ENCODE results near the gene CNRIP1. TPM values are rescaled to one million over a fixed set of nuclear protein-coding genes. Genes with fewer than 3 reads are reported as not detected.

CNRIP1 gene
- total RNA-seq, 1 experiment from 2014 or later, result 31.6 TPM

DNA sequence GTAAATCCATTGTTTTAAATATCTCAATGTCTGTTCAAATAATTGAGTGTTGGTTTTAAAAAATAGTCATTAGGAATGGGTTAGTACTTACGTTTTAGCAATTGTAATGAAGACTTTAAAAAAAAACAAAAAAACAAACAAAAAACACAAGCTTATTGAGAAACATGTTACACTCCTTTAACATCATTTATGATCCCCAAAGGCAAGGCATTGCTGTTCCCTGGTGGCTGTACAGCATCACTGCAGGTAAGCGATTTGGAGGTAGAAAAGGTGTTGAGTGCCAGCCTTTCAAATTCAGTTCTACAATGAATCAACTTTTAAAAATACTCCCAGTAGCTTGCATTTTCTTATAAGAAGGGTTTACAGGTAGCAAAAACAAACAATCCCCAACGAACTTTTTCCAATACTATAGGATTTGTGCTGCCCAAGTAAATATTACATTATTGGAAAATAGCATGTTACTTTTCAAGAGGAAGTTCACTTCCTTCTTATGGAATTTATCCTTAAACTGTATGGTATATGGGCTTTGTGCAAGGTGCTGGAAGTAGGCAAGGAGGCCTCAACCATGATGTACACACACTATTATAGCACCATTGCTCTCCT, 27.5 kb downstream of the CNRIP1 start:
- no peak for DNase-seq (ENCODE audit: low read depth)

DNA sequence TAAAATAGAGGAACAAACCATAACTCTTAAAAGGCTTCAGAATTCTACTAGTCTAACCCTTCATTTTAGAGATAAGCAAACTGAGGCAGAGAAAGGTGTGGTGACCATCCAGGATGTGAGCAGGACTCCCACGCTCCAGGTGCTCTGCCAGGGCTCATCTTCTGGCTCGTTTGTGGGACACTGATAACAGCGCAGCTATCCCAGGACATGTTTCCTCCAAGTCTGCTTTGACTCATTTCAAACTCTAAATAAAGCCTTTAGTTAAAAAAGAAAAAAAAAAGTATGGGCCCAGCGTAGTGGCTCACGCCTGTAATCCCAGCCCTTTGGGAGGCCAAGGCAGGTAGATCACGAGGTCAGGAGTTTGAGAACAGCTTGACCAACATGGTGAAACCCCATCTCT, 28.4 kb downstream of the CNRIP1 start:
- no peak for DNase-seq (ENCODE audit: low read depth)

DNA sequence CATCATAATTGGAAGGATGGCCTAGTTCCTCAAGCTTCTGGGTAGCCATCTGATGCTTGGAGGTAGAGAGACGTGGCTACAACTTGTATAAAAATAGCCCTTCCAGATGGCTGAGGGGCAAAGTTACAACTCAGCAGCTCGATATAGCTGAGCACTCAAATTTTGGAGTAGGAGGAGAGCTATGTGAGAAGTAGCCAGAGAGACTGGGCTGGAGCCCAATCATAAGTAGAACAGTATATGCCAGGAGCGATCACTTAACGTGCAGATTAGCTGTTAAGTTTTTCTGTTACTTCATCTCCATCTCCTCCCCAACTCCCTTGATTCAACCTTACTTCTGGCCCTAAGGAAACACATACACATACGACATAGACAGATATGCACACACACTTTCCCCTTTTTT, 28.8 kb downstream of the CNRIP1 start:
- no peak for DNase-seq (ENCODE audit: low read depth)

DNA sequence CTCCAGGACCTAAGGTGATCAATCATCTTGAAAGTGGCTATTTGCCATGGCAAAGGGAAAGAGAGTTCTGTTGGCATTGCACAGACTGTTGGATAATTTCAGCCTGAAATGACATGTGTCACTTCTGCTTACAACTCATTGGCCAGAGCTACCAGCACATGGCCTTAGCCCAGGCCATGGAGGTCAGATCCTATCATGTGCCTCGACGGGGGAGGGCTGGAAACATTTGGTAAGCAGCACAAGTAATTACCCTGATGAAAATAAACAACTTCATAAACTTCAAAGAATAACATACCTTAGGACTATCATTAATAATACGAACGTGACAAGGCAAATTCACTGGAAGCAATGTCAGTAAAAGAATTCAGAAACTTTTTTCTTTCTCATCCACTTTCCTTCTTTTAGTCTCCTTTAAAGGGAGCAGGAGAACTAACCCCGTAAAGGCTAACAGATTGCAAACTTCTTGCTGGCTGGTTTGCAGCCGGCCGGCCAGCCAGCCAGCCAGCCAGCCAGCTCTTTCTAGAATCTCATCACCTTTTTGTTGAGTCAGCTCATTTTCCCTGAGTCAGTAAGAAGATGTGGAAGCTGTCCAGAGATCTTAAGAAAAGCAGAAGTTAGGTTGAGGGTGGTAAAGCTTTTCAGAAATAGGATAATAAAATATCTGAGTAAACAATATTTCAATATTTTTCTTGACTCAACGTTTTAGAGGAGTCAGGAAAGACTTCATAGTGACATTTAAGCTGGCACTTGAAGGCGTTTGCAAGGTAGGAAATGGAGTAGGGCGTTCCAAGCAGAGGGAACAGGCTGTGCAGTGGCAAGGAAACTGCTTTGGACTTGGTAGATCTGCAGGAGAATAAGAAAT, 31.9 kb downstream of the CNRIP1 start:
- peak; percentile 21 for DNase-seq (ENCODE audit: low read depth)

DNA sequence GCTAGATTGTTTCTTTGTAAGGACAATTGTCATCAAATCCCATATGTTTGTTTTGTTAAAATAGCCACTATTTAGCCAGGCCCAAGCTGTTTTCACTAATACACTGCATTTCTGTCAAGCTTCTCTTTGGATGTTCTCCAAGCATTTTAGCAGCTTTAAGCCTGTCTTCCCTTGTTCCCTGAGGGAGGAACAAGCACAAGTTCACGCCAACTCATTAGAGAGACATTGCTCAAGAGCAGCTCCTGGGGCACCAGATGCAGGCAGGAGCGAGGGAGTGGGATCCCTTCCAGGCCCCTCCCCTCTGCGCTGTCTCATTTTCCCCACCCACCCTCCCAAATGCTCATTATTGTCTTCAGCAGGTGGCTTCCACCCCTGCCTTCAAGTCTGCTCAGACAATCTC, 34.9 kb downstream of the CNRIP1 start:
- DNase-seq (ENCODE audit: low read depth), result peak; percentile 65

DNA sequence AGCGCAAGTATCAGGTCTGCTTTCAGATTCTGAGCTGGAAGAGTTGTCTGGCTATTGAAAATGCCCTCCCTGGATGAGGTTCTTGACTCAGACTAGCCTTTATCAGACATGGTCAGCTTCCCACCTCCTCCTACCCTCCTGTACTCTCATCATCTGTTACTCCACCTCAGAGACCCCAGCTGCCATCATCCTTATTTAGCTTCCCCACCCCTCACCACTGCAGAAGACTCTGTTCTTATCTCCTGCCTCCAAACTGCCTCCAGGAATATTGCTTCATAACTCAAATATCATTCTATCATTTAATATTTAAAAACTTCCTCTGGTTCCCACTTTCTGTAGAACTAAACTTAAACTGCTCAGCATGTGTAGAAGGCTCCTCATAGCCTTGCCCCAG, 36.3 kb downstream of the CNRIP1 start:
- no peak for DNase-seq (ENCODE audit: low read depth)

DNA sequence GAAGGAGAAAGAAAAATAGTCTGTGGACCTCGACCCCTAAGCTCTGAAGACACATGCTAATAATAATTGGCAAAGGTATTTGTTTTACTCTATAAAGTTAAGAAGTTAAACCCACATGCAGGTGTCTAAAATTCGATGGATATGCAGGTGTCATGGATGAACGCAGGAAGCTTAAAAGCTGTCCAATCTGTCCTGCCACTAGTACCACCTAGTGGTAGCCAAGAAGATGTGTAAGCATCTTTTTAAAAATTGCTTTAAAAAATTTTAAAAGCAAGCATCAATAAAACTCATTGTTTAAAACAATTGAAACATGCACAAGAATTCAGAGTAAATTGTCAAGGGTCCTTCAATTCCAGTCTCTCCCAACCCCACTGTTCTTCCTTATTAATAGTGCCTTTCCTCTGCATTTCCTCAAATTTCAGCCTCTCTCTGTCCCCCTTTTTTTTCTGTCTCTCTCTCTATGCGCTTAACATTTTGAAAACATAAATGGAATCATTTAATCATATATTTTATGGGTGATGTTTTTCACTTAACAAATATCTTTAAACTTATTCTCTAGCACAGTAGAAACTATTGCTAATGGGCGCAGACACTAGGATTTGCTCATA, 36.8 kb downstream of the CNRIP1 start:
- DNase-seq (ENCODE audit: low read depth), result peak; percentile 31

DNA sequence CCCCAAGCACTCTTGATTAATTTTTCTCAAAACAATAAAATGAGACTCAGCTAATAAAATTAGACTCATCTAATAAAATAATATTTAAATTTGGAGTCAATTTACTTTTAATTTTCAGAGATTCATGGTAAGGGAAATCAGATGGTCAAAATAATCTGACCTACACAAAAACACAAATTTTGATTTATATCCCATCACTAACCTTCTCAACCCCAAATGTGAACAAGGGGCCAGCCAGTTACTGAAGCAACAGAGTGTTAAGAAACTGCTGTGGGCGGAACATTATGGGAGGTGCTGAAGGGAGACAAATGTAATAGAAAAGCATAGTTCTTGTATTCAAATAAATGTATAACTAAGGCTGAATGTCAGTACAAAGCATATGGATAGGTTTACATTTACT, 39.0 kb downstream of the CNRIP1 start:
- DNase-seq (ENCODE audit: low read depth), result no peak

DNA sequence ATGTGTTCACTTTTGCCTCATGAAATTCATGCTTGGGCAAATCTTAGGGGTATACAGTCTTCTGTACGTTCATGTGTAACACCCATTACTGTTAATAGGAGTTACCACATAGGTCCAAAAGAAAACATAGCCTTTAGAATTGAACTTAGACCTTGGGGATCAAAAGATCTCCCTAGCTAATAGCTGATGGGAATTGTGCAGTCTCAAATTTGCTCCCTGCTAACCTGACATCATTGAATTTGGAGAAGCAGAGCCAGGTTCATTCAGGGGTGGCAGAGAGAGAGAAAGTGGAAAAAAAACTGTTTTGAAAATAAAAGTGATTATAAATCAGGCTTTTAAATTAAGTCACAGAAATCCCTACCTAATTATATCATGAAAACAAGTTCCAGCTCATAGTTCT, 39.4 kb downstream of the CNRIP1 start:
- no peak for DNase-seq (ENCODE audit: low read depth)

DNA sequence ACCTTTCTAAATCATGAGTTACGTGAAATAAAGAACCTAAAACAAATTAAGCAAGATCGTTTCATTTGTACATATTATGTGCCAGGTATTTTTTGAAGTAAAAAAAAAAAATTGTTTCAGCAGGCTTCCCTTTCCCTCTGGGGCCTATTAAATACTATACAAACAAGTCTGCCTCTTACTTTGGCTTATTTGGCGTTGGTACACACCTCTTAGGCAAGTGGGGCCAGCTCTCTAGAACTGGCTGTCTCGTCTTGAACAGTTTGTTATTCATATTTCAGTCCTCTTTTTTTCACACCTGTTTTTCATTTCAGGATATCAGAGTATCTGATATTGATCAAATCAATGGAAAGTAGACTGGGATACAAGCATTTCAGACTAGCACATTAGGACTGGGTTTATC, 40.1 kb downstream of the CNRIP1 start:
- DNase-seq (ENCODE audit: low read depth), result no peak

DNA sequence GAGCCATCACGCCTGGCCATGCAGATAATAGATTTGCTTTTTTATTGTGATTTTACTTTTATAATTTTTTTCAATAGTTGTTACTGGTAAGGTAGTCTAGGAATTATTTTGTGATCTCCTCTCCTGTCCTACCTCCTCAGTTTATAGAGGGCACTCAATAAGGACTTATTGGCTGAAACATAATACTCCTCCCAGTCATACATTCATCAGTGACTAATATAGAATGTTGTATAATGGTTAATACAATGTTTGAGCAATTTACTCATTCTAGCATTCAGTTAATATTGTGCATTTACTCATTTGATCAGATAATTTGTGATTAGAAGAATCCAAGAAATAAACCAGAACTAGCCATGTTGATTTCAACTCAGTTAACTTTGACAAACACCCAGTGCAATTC, 41.6 kb downstream of the CNRIP1 start:
- no peak for DNase-seq (ENCODE audit: low read depth)

DNA sequence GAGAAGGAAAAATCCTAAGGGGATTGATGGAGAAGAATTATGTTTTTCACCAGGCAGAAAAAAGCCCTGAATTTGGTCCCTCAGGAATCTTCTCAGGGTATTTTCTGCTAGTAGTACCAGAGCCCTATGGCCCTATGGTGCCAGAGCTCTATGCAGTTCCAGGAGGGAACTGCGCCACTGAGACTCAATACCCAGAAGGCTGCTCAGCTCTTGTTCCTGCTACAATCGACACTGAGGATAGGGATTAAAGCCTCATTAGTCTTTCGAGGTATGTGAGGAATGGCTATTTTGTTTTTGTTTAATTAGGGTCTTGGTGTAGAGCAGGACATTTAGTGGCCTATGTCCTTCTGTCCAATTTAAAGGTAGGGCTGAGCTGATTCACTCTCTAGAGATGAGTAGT, 45.7 kb downstream of the CNRIP1 start:
- DNase-seq (ENCODE audit: low read depth), result no peak

DNA sequence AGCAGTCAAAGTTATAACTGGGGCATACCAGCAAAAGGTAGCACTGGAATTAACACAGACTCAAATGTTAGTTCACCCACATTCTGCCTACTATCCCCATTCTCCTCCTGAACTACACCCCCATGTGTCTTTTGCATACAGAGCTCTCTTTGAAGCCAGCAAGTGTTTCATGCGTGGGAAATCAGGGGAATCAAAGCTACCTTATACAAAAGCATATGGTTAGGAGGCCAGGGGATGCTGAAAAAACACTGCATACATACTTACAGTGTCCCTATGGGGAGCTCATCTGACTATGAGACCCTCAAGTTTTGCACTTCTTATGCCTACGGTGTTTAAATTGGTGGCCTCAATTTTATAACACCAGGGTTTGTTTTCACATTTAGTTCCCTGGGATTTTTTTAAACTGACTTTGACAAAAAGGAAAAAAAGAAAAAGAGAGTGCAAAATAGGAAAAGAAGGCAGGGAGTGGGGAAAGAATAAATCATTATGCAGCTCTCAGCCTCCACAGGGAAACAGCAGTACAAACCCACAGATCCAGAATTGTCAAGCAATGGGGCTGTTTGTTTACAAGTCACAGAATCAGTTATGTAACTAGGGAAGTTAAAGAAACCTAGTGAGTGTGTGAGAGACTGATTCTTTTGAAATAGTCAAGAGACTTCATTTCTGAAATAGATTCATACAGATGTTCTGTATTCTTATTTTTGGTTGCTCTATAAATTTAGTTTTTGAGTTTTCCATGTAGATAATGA, 47.3 kb downstream of the CNRIP1 start:
- no peak for DNase-seq (ENCODE audit: low read depth)

DNA sequence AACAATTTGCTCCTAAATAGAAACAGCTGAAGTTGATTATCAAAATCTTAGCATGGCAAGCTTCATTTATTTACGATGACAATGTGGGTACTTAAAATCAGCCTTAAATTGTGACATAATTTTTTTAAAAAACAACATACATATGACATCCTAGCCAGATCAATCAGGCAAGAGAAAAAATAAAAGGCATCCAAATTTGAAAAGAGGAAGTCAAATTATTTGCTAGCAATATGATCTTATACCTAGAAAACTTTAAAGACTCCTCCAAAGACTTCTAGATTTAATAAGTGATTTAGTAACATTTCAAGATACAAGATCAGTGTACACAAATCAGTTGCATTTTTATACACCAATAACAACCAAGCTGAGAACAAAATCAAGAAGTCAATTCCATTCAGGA, 53.1 kb downstream of the CNRIP1 start:
- DNase-seq (ENCODE audit: low read depth), result no peak

DNA sequence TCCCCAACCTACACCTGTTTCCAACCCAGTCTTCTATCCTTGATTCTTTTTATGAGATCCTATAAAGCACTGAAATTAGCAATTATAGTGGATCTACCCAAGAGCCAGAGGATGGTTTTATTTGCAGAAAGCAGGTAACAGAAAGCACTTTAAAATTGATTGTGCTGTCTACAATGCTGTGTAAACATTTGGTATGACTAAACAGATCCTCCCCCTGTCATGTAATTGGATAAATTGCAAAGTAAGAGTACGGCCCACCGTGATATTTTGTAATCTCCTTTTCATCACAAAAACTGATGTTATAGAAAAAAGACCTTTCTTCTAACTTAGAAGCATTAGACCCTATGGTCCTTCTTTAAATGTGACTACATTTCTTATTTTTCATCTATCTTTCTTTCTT, 56.1 kb downstream of the CNRIP1 start:
- DNase-seq (ENCODE audit: low read depth), result no peak

DNA sequence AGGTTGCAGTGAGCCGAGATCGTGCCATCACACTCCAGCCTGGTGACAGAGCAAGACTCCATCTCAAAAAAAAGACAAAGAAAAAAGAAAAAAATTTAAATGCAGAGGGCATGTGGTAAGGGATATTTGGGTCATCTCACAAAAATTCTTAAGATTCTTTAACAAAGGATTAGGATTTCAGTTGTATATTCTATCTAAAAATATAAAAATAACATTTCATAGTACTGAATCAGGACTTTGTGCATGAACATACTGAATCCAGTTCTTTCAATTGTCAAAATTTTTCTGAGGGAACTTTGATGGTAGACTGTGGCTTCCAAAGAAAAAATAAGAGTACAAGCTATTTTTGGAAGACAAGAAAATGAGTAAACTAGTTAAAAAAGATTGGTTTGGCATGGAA, 60.9 kb downstream of the CNRIP1 start:
- peak; percentile 16 for DNase-seq (ENCODE audit: low read depth)

DNA sequence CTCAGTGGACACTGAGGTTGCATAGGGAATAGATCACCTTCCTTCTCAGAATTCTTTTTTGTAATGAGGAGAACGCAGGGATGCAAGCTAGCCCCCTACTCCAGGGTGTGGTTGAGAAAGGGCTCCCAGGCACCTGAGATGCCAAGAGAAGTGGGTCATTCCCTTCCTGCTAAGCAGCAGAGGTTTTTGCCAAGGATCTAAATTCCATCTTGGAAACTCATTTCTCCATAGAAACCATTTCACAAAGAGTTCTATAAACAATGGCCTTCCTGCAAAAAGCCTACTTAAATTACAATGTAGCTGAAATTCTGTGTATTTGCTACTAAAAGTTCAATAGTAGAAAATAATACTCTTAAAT, 63.7 kb downstream of the CNRIP1 start:
- DNase-seq (ENCODE audit: low read depth), result peak; percentile 28

DNA sequence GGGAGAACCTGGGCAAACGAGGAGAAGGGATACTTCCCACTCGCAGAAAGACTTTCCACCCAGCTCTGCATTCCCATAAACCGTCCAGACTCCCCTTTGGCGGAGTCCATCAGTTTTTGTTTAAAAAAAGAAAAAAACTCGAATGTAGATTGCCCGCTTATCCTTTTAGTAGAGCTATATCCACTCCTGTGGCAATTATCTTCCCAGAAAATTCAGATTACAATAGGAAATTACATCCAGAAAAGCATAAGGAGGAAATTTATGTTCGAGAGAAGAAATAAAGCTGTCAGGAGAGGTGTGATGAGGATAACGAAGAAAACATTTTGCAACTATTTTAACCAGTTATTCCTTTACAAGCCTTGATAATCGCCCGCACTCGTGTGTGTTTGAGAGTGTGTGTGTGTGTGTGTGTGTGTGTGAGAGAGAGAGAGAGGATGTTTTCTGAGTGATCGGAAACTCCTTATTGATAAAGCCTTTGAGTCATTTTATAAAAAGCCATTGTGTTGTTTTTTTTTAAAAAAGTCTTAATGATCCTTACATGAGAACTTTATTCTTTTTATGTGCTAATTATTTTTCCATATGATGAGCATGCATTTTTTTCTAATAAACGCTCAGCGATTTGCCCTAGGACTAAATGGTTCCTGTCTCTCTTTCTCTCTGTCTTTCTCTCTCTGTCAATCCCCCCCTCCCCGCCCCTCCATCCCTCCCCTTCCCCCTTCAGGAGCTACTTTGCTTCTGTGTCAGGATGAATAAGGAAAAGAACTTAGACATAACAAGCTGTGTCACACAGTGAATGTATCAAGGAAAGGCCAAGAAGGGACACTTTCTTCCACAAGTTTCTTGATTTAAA, 66.3 kb downstream of the CNRIP1 start:
- peak; percentile 33 for DNase-seq (ENCODE audit: low read depth)

DNA sequence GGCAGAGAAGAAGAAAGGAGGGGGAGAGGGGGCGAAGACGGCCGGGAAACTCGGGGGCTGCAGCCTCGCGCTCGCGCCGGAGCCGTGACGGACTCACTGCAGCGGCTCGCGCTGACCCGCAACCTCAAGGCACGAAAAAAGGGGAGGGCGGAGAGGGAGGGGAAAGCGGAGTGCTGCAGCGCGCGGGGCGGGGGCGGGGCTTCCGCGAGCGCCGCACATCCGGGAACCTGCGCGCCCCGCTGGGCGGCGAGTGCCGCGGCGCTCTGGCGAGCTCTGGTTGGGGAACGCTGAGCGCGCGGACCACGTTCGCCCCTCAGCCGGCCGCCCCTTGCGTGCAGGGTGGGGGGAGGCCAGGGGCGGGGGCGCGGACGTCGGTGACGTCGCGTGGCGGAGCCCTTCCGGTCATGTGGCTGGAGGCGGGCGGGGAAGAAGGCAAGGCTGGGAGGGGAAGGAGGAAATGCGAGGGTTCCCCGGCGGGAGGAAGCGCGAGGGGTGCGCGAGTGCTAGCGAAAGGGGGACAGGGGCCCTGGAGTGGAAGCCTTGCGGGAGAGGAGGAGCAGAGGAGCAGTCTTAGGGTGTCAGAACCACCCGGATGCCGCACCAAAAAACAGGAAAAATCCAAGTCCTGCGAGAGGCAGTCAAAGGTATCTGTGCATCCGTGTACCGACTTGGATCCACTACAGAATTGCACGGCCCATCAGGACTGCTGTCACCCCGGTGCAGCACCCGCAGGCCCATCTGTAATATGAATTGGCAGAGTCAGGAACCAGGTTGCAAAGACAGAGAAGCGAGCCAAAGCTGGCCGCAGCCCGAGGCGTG, 67.1 kb downstream of the CNRIP1 start, which contains the start of gene PPP3R1:
Gene PPP3R1, minus strand, starts transcription at position 133 of the 819 bp plus-strand sequence. CDS start 405 bp downstream, outside the sequence.
- peak; percentile 94 for DNase-seq (ENCODE audit: low read depth)

DNA sequence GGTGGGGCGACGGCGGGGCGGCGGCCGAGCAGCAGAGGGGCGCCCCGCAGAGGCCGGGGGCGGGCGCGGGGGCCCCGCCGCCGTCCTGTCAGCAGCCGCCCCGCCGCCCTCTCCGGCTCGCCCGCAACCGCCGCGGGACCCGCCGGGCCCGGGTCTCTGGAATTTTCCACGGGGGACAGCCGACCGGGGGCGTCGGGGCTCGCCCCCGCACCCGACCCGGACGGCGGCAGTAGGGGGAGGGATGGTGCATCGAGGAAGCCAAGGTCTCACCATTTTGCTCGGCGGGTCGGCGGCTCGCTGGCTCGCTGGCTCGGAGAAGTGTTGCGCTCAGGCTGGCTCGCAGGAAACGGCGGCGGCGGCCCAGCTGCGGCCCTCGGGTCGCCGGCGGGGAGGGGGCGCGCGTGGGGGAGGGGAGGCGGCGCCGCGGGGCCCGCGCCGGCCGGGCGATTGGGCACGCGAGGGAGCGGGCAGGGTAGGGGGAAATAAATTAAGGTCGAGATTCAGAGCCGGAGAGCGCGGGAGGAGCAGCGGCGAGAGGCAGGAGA, 67.8 kb downstream of the CNRIP1 start:
- no peak for DNase-seq (ENCODE audit: low read depth)

Measured in LHCN-M2 (cell line).